Parathyroid adenoma (tissue), 2 donors: ENCODE results near the gene MACROH2A1.

Experiments
- H2AFZ ChIP-seq: fragments of 300-600 bp; sonication (generic); one replicate; pipeline ENCODE4 v1.7.0; 2017; ENCODE audit warnings: antibody characterized with exemption, mild to moderate bottlenecking
- H3K27ac ChIP-seq: fragments of 300-600 bp; sonication (generic); one replicate; pipeline ENCODE4 v1.7.0; 2017
- H3K27me3 ChIP-seq: fragments of 300-600 bp; sonication (generic); one replicate; pipeline ENCODE4 v1.7.0; 2017; ENCODE audit warnings: low read length; ENCODE audit not compliant: control insufficient read depth, insufficient read depth
- H3K36me3 ChIP-seq: fragments of 300-600 bp; sonication (generic); one replicate; pipeline ENCODE4 v1.7.0; 2017; ENCODE audit warnings: low read length; ENCODE audit not compliant: control insufficient read depth, insufficient read depth
- H3K4me1 ChIP-seq: fragments of 300-600 bp; sonication (generic); one replicate; pipeline ENCODE4 v1.7.0; 2017; ENCODE audit warnings: control low read depth
- H3K4me2 ChIP-seq: fragments of 300-600 bp; sonication (generic); one replicate; pipeline ENCODE4 v1.7.0; 2017; ENCODE audit warnings: low read length
- H3K4me3 ChIP-seq: fragments of 300-600 bp; sonication (generic); one replicate; pipeline ENCODE4 v1.7.0; 2017; ENCODE audit warnings: low read depth, low read length
- H3K79me2 ChIP-seq: fragments of 300-600 bp; sonication (generic); one replicate; pipeline ENCODE4 v1.7.0; 2017; ENCODE audit warnings: control low read depth
- H3K9ac ChIP-seq: fragments of 300-600 bp; sonication (generic); one replicate; pipeline ENCODE4 v1.7.0; 2017; ENCODE audit warnings: mild to moderate bottlenecking
- H3K9me3 ChIP-seq: fragments of 300-600 bp; sonication (generic); one replicate; pipeline ENCODE4 v1.7.0; 2017; ENCODE audit warnings: low read length; ENCODE audit not compliant: control insufficient read depth
- TF ChIP-seq, protein P1 (sequence below): fragments of 300-600 bp; sonication (generic); IDR thresholded peaks from one replicate; pipeline ENCODE4 v1.7.0; 2017; ENCODE audit warnings: antibody characterized with exemption, mild to moderate bottlenecking
- donor health status: primary hyperparathyroidism.

MACROH2A1 gene

DNA sequence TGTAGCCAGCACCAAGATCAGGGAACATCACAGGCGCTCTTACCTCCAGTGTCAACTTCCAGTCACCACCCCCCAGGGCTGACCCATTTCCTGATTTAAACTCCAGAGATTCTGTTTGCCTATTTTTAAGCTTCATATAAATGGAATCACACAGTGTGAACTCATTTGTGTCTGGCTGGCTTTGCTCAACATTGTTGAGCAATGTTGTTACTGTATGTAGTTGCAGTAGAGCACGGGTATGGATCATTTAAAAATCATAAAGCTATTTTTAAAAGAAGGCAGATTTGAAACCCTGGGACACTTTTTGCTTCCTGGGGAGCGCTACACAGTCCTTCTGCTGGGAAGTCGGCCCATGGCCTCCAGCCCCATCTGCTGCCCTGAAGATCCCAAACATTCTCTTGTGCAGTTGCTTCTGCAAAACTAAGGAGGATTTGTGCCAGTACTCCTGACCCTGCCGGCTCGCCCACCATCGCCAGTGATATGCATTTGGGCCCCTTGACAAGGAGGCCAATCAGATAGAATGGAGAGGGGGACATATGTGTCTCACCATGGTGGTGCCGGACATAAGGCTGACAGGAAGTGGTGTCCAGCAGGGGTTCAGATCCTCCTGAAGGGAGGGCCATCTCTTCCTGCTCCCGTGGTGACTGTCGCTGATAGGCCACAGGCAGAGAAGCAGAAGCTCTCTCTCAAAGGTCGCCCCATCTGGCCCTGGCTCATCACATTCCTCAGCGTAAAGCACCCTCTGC lies 34.8 kb upstream of the MACROH2A1 start:
- Histone ChIP-seq H3K79me2 (no peaks in the 10 kb centered on the region), H3K36me3 (no peaks in the 10 kb centered on the region), H2AFZ (no peak overlapping the region), H3K4me3 (no peak overlapping the region), H3K4me2 (no peak overlapping the region), H3K27ac (no peak overlapping the region), H3K27me3 (no peaks in the 10 kb centered on the region), H3K9me3 (no peaks in the 10 kb centered on the region), H3K9ac (no peak overlapping the region), H3K4me1 (no peaks in the 10 kb centered on the region)
- TF ChIP-seq, protein P1, sequence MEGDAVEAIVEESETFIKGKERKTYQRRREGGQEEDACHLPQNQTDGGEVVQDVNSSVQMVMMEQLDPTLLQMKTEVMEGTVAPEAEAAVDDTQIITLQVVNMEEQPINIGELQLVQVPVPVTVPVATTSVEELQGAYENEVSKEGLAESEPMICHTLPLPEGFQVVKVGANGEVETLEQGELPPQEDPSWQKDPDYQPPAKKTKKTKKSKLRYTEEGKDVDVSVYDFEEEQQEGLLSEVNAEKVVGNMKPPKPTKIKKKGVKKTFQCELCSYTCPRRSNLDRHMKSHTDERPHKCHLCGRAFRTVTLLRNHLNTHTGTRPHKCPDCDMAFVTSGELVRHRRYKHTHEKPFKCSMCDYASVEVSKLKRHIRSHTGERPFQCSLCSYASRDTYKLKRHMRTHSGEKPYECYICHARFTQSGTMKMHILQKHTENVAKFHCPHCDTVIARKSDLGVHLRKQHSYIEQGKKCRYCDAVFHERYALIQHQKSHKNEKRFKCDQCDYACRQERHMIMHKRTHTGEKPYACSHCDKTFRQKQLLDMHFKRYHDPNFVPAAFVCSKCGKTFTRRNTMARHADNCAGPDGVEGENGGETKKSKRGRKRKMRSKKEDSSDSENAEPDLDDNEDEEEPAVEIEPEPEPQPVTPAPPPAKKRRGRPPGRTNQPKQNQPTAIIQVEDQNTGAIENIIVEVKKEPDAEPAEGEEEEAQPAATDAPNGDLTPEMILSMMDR = no peak

DNA sequence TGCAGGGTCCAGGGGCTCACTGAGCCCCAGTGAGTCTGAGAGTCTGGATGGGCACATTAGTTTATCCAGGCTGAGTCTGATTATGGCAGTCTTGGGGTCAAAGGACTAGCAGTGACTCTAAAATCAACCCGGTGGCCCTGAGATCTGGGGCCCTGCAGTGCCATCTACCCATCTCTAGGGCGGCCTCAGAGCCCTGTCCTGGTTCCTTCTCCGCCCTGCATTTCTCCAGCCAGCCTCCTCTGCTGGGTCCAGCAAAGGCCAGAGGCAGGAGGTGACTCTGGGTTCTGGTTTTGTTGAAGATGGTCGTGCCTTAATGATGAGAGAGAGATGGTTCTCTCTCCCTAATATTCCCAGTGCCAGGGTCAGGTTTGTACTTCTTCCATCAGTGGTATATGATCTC lies 33.1 kb upstream of the MACROH2A1 start:
- Histone ChIP-seq H2AFZ (no peak overlapping the region), H3K27ac (no peak overlapping the region), H3K4me2 (no peak overlapping the region), H3K4me1 (no peaks in the 10 kb centered on the region), H3K36me3 (no peaks in the 10 kb centered on the region), H3K9me3 (no peaks in the 10 kb centered on the region), H3K9ac (no peak overlapping the region), H3K4me3 (no peak overlapping the region), H3K79me2 (no peaks in the 10 kb centered on the region), H3K27me3 (no peaks in the 10 kb centered on the region)
- TF ChIP-seq, protein P1 = no peak

DNA sequence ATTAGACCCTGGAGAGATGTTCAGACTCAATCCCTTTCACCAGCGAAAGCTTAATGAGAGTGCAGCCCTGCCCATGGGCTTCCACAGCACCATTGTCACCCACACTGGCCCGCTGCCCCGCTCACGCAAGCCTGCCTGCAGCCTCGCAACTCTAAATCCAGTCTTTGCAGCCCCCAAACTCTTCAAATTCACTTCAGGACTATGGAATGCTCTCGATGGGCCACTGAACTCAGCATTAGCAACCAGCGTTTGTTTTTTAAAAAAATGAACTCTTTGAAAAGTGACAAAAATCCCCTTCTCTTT lies 31.1 kb upstream of the MACROH2A1 start:
- Histone ChIP-seq H3K9ac (no peak overlapping the region), H3K79me2 (no peaks in the 10 kb centered on the region), H3K4me3 (no peak overlapping the region), H3K27me3 (no peaks in the 10 kb centered on the region), H3K9me3 (no peaks in the 10 kb centered on the region), H3K27ac (no peak overlapping the region), H2AFZ (no peak overlapping the region), H3K4me1 (no peaks in the 10 kb centered on the region), H3K36me3 (no peaks in the 10 kb centered on the region), H3K4me2 (no peak overlapping the region)
- TF ChIP-seq, protein P1 = no peak

DNA sequence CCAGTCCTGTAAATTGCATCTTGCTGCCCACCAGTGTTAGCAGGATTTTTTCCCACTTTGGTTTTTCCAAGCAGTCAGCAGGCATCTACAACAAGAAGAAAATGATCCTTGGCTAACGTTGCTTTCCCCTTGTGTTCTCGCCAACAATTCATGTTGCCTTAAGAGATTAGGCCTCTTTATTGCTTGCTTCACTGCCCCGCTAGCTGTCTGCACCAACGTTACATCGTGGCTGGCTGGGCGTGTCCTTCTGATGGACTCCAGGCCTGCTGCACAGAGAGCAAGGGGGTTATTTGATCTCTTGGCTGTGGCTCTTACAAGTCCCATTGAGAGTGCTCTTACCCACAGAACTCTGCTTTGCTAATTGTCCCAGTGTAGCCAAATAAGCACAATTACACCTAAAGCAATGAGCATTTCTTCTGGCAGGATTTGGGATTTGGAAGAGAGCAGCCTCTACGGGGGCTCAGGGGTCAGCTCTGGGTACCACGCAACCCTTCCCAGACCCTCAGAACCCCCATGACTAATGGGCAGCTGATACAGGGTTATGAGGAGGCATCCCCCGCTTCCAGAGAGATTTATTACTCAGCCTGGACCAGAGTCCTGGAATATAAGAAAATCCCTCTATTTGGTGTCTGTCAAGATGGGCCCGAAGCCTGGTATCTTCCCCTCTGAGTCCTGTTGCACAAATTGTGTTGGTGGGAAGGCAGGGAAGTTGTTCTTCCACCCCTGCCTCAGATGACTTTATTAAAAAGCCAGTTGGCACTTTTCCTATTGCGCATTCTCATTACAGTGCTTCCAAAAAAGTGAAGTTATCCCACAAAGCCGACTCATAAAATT lies 30.5 kb upstream of the MACROH2A1 start:
- no peak overlapping the region for H3K4me3 ChIP-seq
- H3K4me1 ChIP-seq = no peaks in the 10 kb centered on the region
- no peaks in the 10 kb centered on the region for H3K27me3 ChIP-seq
- no peaks in the 10 kb centered on the region for H3K79me2 ChIP-seq
- H3K4me2 ChIP-seq = no peak overlapping the region
- no peak overlapping the region for H2AFZ ChIP-seq
- H3K36me3 ChIP-seq = no peaks in the 10 kb centered on the region
- no peaks in the 10 kb centered on the region for H3K9me3 ChIP-seq
- no peak overlapping the region for H3K27ac ChIP-seq
- TF ChIP-seq, protein P1 = no peak
- no peak overlapping the region for H3K9ac ChIP-seq
